GM19238 (cell line): Measurements from ENCODE around the gene CMC2.

ENCODE experiments used
- DNase-seq: peaks from one replicate; pipeline ENCODE4 v3.0.0; 2011; ENCODE audit warnings: low spot score; ENCODE audit not compliant: insufficient read length

Gene CMC2

DNA sequence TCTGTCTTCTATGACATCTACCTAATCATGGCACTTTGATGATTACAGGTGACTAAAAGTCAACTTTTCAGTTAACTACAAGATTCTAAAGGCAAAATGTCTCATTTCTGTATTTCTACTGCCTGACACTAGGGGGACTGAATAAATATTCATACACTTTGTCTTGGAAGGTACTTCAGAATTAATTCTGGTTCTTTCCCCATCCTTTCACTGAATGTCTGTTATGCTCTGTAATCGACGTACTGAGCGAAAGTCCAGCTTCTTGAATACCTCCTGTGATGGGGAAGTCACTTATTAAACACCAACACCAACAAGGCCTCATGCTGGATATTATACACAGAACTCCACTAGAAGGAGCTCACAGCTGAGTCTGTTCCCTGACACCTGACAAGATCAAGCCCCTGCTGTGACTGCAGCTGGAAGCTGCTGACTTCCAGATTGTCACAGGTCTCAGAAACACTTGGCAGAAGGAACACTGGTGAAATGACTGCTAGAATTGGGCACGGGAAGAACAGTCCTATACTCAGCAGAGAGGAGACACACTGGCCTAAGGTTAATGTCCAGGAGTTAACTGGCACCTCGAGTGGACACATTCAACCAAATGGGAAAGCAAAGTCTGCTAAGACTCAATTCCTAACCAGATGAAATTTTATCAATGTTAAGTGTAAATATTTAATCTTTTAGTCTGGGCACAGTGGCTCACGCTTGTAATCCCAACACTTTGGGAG is 31.9 kb downstream of the CMC2 start:
- DNase-seq: no peak

GRCh38 chr16:80973991-80974390 is 32.7 kb downstream of the CMC2 start:
- DNase-seq: no peak

DNA sequence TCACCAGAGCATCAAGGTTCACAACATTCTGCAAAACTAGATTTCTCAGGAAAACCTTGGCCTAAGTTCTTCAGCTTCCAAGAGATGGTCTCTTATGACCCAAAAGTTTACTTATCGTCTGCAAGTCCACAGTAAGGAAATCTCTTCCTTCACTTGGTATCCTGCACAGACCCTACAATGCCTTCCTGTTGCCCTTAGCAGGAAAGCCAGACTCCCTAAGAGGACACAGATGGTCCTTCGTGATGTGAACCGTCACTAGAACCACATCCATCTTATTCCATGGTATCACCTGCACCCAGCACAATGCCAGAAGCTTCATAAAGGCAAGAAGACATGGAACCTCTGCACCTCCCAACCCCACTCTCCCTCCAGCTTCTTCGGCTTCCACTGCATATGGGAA is 34.1 kb downstream of the CMC2 start:
- no peak for DNase-seq

- DNase-seq: no peak
These were observed 34.9 kb downstream of the CMC2 start for GRCh38 chr16:80971819-80972218.

DNA sequence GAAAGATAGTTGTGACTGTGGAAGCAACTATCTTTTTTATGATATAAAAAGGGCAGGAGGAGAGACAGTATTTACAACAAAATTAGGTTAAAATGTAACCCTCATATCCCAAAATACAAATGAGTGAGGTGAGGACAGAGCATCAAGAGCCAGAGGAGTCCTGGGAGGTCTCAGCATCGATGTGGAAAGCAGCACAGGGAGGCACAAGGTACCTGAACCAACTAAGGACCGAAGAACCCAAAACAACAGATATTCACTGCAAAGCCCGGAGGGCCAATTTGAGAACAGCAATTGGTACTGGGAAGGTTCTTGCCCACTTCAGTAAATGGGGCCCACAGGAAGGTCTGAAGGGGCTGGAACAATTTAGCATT is 37.6 kb downstream of the CMC2 start:
- DNase-seq: no peak

GRCh38 chr16:80968386-80969113 is 38.1 kb downstream of the CMC2 start:
- DNase-seq: no peak

- no peak for DNase-seq
These were observed 40.1 kb downstream of the CMC2 start for GRCh38 chr16:80966617-80967016.

DNA sequence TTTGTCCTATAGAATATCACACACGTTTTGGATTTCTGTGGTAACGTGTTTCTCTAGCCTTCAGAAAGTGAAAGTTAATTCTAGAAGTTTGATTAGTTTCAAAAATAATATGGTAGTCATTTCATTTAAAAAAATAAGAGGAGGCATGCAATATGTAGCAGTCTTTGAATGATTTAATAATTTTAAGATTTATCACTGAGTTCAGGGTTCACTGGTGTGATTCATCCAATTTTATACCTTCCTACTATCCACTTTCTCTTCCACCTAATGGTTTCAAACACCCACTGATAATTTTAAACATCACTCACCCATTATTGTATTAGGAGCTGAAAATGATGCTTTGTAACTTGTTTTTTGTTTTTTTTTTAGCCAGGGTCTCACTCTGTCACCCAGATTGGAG is 42.3 kb downstream of the CMC2 start:
- DNase-seq: no peak

DNA sequence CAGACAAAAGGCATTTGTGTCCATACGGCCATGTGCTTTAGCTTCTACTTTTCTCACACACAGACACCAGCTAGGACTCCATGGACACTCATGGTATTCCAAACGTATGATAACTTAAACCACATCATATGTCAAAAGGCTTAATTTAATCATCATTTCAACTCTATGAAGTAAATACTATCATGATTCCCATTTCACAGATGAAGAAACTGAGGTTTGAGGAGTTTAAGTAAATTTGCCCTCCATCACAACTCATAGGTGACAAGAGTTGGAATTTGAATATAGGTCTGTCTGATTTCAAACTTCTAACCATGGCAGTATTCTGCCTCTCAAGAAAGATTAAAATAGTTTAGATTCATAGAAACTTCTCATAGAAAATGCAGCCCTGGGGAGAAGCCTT is 43.8 kb downstream of the CMC2 start:
- no peak for DNase-seq

GRCh38 chr16:80958284-80958683 is 48.4 kb downstream of the CMC2 start:
- no peak for DNase-seq

DNA sequence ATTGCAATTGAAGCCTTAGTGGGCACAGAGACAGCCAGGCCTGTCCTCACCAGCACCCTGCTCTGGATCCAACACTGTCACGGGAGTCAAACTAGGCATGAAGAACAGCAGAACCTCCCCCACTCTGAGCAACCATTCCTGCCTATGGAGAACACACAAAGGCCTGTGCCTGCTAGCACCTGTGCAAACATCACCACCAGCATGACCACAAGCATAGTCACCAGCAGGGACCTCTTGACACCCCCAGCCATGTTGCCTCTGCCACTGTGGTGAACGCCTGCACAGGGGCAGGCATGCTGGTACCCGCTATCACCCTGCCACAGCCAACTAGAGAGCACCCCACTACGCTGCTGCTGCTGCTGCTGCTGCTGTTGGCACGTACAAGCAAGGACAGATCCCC is 51.7 kb downstream of the CMC2 start:
- DNase-seq: no peak

DNA sequence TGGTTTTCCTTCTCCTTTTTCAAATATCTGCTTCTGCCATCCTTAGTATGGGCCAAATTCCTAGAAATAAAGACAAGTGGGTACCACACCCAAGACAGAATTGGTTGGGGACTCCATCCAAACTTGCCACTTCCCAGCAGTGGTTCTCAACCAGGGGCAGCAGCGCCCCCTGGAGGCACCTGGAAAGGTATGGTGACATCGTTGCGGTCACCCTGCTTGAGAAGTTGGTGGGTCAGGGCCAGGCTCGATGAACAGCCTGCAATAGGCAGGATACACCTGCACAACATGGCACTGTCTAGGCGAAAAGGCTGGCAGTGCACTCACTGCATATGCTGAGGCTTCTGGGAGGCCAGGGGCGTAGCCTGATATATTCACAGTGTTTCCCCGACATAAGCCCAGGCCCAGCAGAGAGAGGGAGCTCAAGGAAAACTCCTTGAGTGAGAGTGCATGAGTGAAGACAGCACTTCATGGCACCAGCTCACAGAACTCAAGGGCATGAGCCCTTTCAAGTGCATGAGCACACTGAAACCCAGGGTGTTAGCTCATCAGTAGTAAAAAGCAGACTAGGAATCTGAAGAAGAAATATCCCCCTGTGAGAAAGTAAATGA is 57.7 kb downstream of the CMC2 start:
- DNase-seq: no peak

DNA sequence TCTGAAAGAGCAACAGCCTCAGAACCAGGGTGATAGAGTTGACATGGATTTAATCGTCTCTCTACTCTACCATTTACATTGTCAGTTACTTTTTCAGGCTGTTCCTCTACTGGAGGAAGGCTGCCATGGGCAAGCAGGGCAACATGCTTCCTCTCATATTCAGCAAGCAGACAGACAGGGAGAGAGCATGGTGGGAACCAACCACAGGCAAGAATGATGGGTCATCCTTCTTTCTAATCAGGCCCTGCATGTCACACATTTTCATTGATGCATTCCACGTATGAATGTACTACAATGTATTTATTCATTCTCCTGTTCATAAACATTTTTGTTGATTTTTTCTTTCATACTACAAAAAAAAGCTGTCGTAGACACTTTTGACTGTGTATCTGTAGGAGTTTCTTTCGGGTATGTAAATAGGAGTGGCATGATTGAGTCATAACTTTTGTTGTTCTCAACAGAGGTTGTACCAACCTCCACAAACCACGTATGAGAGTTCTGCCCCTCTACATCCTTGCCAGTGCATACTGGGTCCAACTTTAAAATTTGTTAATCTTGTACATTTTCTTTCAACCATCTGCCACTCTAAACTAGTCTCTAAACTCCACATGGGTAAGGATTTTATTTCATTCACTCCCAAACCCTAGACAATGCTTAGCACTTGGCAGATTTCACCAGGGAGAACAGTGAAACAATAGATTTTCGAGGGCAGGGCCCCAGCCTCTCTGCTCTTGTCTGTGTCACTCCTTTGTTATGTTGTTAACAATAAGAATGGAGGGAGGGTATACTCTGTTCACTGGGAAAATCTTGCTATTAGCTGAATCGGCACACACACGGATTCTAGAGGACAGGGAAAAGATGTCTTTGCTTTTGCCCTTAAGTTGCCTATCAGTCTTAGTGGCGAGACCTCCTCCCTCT is 58.7 kb downstream of the CMC2 start:
- no peak for DNase-seq

DNA sequence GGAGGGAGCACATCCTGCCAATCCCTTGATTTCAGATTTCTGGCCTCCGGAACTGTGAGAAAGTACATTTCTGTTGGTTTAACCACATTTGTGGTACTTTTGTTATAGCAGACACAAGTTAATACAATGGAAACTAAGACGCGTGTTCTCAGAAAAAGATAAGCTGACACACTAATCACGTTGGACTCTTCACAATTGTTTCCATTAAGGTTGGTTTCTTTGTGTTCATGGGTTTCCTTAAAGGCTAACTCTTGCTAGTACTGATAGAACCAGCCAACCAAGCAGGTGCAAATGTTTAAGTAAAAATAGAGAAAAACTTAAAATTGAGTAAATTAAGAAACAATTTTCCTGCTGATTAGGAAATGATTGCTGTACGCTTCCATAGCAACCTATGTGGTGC is 59.4 kb downstream of the CMC2 start:
- no peak for DNase-seq

DNA sequence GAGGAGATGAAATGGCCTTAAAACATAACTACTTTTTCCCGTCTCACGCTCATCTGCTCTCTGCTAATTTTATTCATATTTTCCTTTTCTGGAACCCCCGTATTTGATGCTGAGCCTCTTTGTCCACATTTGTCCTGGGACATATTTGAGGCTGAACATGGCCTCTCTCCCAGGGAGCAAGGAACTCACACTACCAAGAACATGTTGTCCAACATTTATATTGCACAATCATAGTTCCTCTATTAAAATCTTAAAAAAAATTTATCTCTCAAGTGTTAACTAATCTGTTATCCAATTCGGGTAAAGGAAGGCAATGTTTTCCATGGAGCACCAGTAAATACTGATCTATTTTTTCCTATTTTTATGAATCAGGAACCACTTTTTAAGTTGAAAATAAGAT is 60.2 kb downstream of the CMC2 start:
- DNase-seq: no peak

DNA sequence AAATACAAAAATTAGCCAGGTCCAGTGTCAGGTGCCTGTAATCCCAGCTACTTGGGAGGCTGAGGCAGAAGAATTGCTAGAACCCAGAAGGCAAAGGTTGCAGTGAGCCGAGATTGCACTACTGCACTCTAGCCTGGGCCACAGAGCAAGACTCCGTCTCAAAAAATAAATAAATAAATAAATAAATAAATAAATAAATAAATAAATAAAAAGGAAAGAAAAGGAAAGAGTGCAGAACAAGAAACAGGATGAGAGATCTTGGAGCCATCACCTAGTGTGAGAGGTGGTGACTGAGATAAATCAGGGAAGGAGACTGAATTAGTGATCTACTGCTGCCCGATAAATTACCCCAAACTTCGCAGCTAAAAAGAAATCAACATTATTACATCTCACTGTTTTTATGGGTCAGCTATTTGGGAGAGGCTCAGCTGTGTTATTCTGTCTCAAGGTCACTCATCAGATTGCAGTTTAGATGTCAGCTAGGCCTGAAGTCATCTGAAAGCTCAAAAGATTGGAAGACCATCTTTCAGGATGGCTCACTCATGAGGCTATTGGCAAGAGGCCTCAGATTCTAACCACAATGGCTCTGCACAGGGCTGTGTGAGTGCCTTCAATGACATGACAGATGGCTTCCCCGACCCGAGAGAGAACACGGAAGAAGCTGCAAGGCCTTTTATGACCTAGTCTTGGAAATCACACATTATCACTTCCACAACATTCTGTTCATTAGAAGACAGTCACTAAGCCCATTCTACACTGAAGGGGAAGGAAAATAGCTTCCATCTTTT is 66.4 kb downstream of the CMC2 start:
- DNase-seq: no peak

GRCh38 chr16:80938879-80939260 is 67.8 kb downstream of the CMC2 start:
- no peak for DNase-seq

GRCh38 chr16:80938004-80938878 is 68.4 kb downstream of the CMC2 start:
- no peak for DNase-seq

DNA sequence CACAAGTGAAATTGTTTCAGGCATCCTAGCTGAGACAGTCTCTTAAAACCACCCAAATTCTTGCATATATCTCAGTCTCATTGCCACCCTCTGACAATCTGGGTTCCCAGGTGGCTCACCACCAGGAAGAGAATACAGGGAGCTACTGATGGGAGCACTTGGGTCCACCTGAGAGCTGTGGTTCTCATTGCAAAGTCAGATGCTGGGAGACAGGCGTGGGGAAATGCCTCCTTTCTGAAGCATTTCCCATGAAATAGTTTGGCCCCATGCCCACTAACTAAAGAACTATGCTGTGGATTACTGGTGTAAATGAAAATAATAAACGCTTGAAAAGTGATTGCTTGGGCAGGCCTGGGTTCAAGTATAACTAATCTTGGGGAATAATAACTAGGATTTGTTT is 70.3 kb downstream of the CMC2 start:
- no peak for DNase-seq

- DNase-seq: no peak
These were observed 71.0 kb downstream of the CMC2 start for GRCh38 chr16:80935691-80936090.
